Lower leg skin (tissue), 3 donors: ENCODE measurements around the gene CTSF.
"Not testable (repeated sequence)": the region's sequence is repeated elsewhere in the genome, so short reads cannot be mapped to it uniquely, and the experiment has no call there.

Experiments
- POLR2A ChIP-seq, 2 donors: fragments of 450-650 bp; IDR thresholded peaks; one replicate each; pipeline ENCODE4 v1.6.1; 2016 to 2017; ENCODE audit warnings: antibody characterized with exemption in 2 of 2, mild to moderate bottlenecking in 1 of 2, moderate library complexity in 1 of 2
- TF ChIP-seq, protein P1 (sequence below), 3 donors: fragments of 450-650 bp; IDR thresholded peaks; one replicate each; pipeline ENCODE4 v1.5.1; 2016; ENCODE audit warnings: antibody characterized with exemption in 3 of 3, mild to moderate bottlenecking in 3 of 3, moderate library complexity in 2 of 3

DNA sequence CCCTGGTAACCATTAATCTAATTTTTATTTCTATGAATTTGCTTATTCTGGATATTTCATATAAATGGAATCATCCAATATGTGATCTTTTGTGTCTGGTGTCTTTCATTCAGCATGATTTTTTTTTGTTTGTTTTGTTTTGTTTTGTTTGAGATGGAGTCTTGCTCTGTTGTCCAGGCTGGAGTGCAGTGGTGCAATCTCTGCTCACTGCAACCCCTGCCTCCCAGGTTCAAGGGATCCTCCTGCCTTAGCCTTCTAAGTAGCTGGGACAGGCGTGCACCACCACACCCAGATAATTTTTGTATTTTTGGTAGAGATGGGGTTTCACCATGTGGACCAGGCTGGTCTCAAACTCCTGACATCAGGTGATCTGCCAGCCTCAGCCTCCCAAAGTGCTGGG is 17.0 kb upstream of the CTSF start:
- TF ChIP-seq, protein P1, sequence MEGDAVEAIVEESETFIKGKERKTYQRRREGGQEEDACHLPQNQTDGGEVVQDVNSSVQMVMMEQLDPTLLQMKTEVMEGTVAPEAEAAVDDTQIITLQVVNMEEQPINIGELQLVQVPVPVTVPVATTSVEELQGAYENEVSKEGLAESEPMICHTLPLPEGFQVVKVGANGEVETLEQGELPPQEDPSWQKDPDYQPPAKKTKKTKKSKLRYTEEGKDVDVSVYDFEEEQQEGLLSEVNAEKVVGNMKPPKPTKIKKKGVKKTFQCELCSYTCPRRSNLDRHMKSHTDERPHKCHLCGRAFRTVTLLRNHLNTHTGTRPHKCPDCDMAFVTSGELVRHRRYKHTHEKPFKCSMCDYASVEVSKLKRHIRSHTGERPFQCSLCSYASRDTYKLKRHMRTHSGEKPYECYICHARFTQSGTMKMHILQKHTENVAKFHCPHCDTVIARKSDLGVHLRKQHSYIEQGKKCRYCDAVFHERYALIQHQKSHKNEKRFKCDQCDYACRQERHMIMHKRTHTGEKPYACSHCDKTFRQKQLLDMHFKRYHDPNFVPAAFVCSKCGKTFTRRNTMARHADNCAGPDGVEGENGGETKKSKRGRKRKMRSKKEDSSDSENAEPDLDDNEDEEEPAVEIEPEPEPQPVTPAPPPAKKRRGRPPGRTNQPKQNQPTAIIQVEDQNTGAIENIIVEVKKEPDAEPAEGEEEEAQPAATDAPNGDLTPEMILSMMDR (IDR thresholded peaks at IDR 0.05) = not testable (repeated sequence)
- TF ChIP-seq POLR2A (IDR thresholded peaks at IDR 0.05) = not testable (repeated sequence)
